Middle frontal gyrus (tissue), 1 donor: ENCODE results near the gene QRFPR.
"Not testable (repeated sequence)": the region's sequence is repeated elsewhere in the genome, so short reads cannot be mapped to it uniquely, and the experiment has no call there.

ENCODE experiments used
- DNase-seq: peaks from one replicate; pipeline ENCODE4 v3.0.0-alpha.2; 2015; ENCODE audit warnings: low spot score; ENCODE audit errors: extremely low spot score

The QRFPR gene

DNA sequence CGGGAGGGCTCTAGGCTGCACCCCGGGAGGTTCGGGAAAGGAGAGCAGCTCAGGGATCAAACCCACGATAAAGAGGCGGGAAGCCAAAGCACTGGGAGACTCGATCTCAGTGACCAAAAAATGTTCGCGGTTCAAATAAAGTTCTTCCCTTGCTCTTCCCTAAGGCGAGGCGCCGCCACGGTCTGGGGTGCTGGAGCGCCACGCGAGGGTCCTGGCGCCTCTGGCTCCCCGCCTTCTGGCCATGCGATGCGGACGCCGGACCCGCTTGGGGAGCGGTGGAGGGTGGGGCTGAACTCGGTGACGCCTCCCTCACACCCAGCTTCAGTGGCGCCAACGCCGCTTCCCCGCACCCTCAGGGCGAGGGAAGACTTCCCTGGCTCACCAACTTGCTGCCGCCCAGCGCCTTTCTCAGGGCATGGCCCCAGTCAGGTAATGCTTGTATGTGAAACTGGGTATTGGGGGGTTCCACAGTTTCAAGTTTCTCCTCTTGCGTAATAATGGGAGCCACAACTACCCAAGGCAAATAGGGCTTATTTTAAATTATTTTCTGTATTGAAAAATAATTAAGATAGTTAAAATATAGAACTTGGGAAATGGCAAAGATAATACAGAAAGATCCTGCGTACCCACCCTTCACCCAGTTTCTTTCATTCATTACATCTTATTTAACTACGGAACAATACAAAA, at the start of gene QRFPR:
TSS of gene QRFPR (minus strand) at position 243 of the 687 bp plus-strand sequence. CDS start 371 bp downstream, outside the sequence.
- no peak for DNase-seq

GRCh38 chr4:121428721-121429120, 47.9 kb upstream of the QRFPR start:
- DNase-seq: no peak

GRCh38 chr4:121421594-121421993, 40.8 kb upstream of the QRFPR start:
- DNase-seq: no peak

GRCh38 chr4:121411151-121411744, 30.4 kb upstream of the QRFPR start:
- DNase-seq: no peak

DNA sequence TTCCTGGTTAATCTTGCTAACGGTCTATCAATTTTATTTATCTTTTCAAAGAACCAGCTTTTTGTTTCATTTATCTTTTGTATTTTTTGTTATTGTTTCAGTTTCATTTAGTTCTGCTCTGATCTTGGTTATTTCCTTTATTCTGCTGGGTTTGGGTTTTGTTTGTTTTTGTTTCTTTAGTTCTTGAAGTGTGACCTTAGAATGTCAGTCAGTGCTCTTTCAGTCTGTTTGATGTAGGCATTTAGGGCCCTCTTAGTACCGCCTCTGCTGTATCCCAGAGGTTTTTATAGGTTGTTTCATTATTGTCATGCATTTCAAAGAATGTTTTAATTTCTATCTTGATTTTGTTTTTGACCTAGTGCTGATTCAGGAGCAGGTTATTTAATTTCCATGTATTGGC, 27.7 kb upstream of the QRFPR start:
- not testable (repeated sequence) for DNase-seq

DNA sequence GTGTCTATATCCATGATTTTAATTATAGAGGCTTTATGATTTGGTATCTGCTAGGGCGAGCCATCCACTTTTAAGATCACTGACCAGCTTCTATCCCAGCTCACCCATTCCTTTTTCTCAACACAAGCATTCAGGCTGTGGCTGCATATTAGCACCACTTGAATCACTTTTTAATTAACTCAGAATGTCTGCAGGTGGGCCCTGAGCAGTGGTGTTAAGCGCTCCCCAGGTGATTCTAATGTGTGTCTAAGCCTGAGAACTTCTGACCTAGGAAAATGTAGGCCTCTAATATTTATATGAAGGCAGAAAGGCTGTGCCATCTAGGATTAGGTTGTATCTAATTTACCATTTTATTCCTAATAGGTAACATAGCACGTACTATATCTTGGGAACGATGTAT, 19.8 kb upstream of the QRFPR start:
- no peak for DNase-seq

- DNase-seq: no peak
These were observed 17.3 kb upstream of the QRFPR start for GRCh38 chr4:121397941-121398601.

- DNase-seq: no peak
These were observed 16.6 kb upstream of the QRFPR start for GRCh38 chr4:121397434-121397833.

GRCh38 chr4:121392426-121393086, 11.7 kb upstream of the QRFPR start:
- DNase-seq: no peak

DNA sequence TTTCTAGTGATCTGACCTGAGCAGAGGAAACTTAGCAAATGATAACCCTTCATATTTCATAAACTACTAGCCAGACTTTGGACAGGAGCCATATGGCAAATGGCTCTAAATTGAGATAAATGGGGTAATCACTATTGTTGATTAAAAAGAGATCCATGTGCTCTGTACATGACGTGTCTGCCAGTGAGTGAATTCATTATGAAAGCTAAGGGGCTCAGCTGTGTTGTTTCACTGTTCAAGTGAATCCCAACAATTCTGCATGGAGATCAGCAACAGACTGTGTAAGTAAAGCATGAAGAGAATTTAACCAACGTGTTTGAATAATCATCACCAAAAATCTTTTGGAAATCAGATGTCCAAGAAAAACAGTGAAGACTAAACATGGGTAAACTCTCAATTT, 9.5 kb upstream of the QRFPR start:
- no peak for DNase-seq

DNA sequence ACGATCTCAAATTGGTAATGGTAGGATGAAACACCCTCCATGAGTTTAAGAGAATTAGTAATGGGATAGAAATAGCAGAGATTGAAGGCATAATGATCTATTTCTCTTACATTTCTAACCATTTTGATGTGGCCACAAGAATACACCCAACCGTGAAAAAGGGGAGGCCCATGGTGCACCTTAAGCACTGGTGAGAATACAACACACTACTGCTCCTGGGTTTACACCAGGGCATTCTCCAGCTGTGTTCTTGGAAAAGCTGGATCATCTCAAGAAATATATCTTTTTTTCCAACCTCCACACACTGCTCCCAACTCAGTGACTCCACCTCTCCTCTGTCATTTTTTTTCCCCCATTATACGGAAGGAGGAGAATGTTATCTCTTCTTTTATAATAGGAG, 1.5 kb downstream of the QRFPR start:
- no peak for DNase-seq

GRCh38 chr4:121377076-121377475, 3.7 kb downstream of the QRFPR start:
- no peak for DNase-seq

DNA sequence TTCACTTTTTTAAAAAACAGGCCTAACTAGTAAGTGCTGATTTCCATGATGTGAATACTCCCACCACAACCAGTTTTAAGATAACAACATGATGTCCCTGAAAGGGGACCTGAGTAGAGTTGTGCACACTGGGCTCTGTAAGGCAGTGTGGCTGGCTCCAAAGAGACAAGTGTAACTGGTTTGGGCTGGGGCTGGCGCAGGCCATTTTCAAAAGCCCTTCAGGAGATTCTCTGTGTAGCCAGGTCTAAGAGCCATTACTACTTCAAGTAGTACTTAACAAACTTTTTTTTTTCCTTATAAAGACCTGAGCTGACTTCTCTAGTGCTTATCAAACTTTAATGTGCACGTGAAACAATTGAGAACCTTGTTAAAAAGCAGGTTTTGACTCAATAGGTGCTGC, 4.3 kb downstream of the QRFPR start:
- DNase-seq: no peak

DNA sequence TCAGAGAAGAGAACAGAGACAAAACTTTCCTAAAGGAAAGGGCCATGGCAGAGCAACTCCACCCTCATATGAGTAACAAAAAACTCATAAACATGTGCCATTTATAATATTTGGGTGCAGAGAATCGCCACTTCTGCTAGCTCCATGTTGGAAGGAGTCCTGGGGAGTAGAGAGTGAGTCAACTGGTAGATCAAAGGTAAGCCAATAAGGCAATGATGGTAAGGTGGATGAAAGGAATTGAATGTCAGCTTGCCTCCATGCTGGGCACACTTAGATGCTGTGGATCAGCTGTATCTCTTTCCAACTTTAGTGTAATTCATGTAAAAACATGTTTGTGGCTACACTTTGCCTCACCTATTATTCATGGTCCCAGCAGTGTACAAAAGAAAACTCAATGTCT, 4.7 kb downstream of the QRFPR start:
- no peak for DNase-seq

- DNase-seq: no peak
These were observed 5.6 kb downstream of the QRFPR start for GRCh38 chr4:121375262-121375661.

GRCh38 chr4:121373841-121374240, 7.0 kb downstream of the QRFPR start:
- no peak for DNase-seq

DNA sequence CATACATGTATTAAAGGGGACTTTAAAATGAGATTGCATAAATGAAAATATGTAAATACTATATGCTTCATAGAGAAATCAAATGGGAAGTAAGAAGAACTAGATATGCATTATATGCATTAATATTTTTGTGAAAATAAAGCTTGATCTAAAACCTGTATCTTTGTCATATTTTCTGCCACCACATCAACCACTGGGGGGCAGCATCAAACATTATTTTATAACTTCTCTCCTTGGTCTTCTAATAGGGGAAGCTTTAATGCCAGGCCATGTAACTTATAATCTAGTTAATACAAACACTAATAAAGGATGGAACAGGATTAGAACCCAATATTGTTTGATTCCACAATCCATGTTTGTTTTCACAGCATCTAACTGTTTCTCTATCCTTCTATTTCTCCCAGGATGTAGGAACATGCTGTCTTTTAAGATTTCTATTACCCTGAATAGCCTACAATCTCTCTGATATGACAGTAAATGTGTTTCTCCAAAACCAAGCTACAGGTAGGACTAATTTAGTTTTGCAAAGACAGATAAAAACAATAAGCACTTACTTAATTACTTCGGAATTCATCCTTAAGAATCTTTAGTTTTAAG, 10.0 kb downstream of the QRFPR start:
- DNase-seq: no peak

- no peak for DNase-seq
These were observed 20.3 kb downstream of the QRFPR start for GRCh38 chr4:121360495-121360894.

GRCh38 chr4:121358473-121358872, 22.3 kb downstream of the QRFPR start:
- DNase-seq: no peak

- DNase-seq: no peak
These were observed 27.6 kb downstream of the QRFPR start for GRCh38 chr4:121353213-121353612.

DNA sequence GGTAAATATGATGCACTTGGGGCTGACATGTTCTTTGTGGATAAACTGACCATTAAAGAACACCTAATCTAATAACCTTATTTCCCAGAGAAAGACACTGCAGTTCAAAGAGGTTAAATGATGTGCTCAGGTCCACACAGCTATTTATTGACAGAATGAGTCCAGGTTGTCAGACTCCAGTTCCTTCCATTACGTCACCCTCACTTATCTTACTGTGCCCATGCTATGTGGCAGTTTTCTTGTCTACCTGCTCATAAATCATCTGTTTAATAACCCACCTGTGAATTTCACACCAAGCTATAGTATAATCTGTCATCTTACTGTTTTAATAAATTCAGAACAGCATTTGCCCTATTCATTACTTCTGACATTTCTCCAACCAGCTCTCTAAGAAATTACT, 36.7 kb downstream of the QRFPR start:
- DNase-seq: no peak

- no peak for DNase-seq
These were observed 40.6 kb downstream of the QRFPR start for GRCh38 chr4:121340247-121340646.
